Stomach smooth muscle (tissue), 2 donors: Measurements from ENCODE around the gene ETV3L.

ENCODE experiments used
- H3K27ac ChIP-seq: one replicate; pipeline ENCODE4 v1.7.0; 2013; ENCODE audit warnings: mild to moderate bottlenecking, low read length, inconsistent platforms
- H3K27me3 ChIP-seq, 2 donors: one replicate each; pipeline ENCODE4 v1.7.0; 2013; ENCODE audit warnings: low read length in 2 of 2; ENCODE audit not compliant: insufficient read depth in 2 of 2, control insufficient read depth in 1 of 2
- H3K36me3 ChIP-seq, 2 donors: one replicate each; pipeline ENCODE4 v1.7.0; 2013; ENCODE audit warnings: low read length in 2 of 2; ENCODE audit not compliant: control insufficient read depth in 2 of 2, insufficient read depth in 2 of 2
- H3K4me1 ChIP-seq: one replicate; pipeline ENCODE4 v1.7.0; 2013; ENCODE audit warnings: low read length; ENCODE audit not compliant: control insufficient read depth, insufficient read depth
- H3K4me3 ChIP-seq, 2 donors: one replicate each; pipeline ENCODE4 v1.7.0; 2013; ENCODE audit warnings: low read length in 2 of 2
- H3K9ac ChIP-seq, 2 donors: one replicate each; pipeline ENCODE4 v1.7.0; 2013; ENCODE audit warnings: low read length in 2 of 2, mild to moderate bottlenecking in 1 of 2
- H3K9me3 ChIP-seq, 2 donors: one replicate each; pipeline ENCODE4 v1.7.0; 2013; ENCODE audit warnings: low read length in 2 of 2; ENCODE audit not compliant: control insufficient read depth in 2 of 2
- donor health status: healthy.
- donor health status: Pancreatic carcinoma.

The ETV3L gene

GRCh38 chr1:157113631-157114030 lies 14.0 kb upstream of the ETV3L start:
- Histone ChIP-seq H3K4me3 (no peak overlapping the region), H3K9me3 (no peaks in the 10 kb centered on the region), H3K9ac (no peak overlapping the region), H3K27me3 (peaks cover 15 to 22% of the 10 kb centered on the region in 2 donors), H3K4me1 (no peaks in the 10 kb centered on the region), H3K36me3 (no peaks in the 10 kb centered on the region), H3K27ac (no peak overlapping the region)

GRCh38 chr1:157113106-157113505 lies 13.5 kb upstream of the ETV3L start:
- Histone ChIP-seq H3K4me3 (no peak overlapping the region), H3K27ac (no peak overlapping the region), H3K36me3 (no peaks in the 10 kb centered on the region), H3K9me3 (no peaks in the 10 kb centered on the region), H3K27me3 (peaks cover 17 to 27% of the 10 kb centered on the region in 2 donors), H3K9ac (no peak overlapping the region), H3K4me1 (no peaks in the 10 kb centered on the region)

- Histone ChIP-seq H3K36me3 (no peaks in the 10 kb centered on the region), H3K9ac (no peak overlapping the region), H3K27ac (no peak overlapping the region), H3K4me1 (no peaks in the 10 kb centered on the region), H3K9me3 (no peaks in the 10 kb centered on the region), H3K27me3 (peaks cover 23 to 34% of the 10 kb centered on the region in 2 donors), H3K4me3 (no peak overlapping the region)
Observed at GRCh38 chr1:157112186-157112867, 12.7 kb upstream of the ETV3L start.

- Histone ChIP-seq H3K27me3 (peaks cover 23 to 41% of the 10 kb centered on the region in 2 donors), H3K36me3 (no peaks in the 10 kb centered on the region), H3K27ac (no peak overlapping the region)
Observed at GRCh38 chr1:157111396-157112165, 12.0 kb upstream of the ETV3L start.

GRCh38 chr1:157110686-157111085 lies 11.1 kb upstream of the ETV3L start:
- Histone ChIP-seq H3K4me1 (no peaks in the 10 kb centered on the region), H3K9me3 (no peaks in the 10 kb centered on the region), H3K36me3 (no peaks in the 10 kb centered on the region), H3K27me3 (peaks cover 26 to 44% of the 10 kb centered on the region in 2 donors), H3K27ac (no peak overlapping the region), H3K4me3 (no peak overlapping the region), H3K9ac (no peak overlapping the region)

More at GRCh38 chr1:157111396-157112165, 12.0 kb upstream of the ETV3L start:
- Histone ChIP-seq H3K4me1 (no peaks in the 10 kb centered on the region), H3K9me3 (no peaks in the 10 kb centered on the region), H3K9ac (no peak overlapping the region), H3K4me3 (no peak overlapping the region)

- Histone ChIP-seq H3K4me3 (no peak overlapping the region), H3K9ac (no peak overlapping the region), H3K4me1 (no peaks in the 10 kb centered on the region), H3K27ac (no peak overlapping the region), H3K9me3 (no peaks in the 10 kb centered on the region), H3K36me3 (no peaks in the 10 kb centered on the region), H3K27me3 (peaks cover 26 to 44% of the 10 kb centered on the region in 2 donors)
Observed at GRCh38 chr1:157110003-157110402, 10.4 kb upstream of the ETV3L start.

- H3K4me3 ChIP-seq, result no peak overlapping the region
- H3K9ac ChIP-seq, result no peak overlapping the region
- H3K27me3 ChIP-seq, result peaks cover 26 to 40% of the 10 kb centered on the region in 2 donors
- no peaks in the 10 kb centered on the region for H3K36me3 ChIP-seq
- H3K27ac ChIP-seq, result no peak overlapping the region
- H3K9me3 ChIP-seq, result no peaks in the 10 kb centered on the region
- no peaks in the 10 kb centered on the region for H3K4me1 ChIP-seq
Observed at GRCh38 chr1:157108448-157108847, 8.8 kb upstream of the ETV3L start.

- Histone ChIP-seq H3K27ac (no peak overlapping the region), H3K4me1 (no peaks in the 10 kb centered on the region), H3K36me3 (no peaks in the 10 kb centered on the region), H3K9ac (no peak overlapping the region), H3K27me3 (peaks cover 26 to 42% of the 10 kb centered on the region in 2 donors), H3K4me3 (no peak overlapping the region), H3K9me3 (no peaks in the 10 kb centered on the region)
Observed at GRCh38 chr1:157107702-157108101, 8.1 kb upstream of the ETV3L start.

GRCh38 chr1:157106813-157107189 lies 7.2 kb upstream of the ETV3L start:
- no peak overlapping the region for H3K27ac ChIP-seq
- no peak overlapping the region for H3K9ac ChIP-seq
- H3K4me1 ChIP-seq, result no peaks in the 10 kb centered on the region
- peaks cover 23 to 43% of the 10 kb centered on the region in 2 donors for H3K27me3 ChIP-seq
- H3K4me3 ChIP-seq, result no peak overlapping the region
- no peaks in the 10 kb centered on the region for H3K36me3 ChIP-seq
- no peaks in the 10 kb centered on the region for H3K9me3 ChIP-seq

- Histone ChIP-seq H3K36me3 (no peaks in the 10 kb centered on the region), H3K27ac (no peak overlapping the region), H3K9ac (no peak overlapping the region), H3K9me3 (no peaks in the 10 kb centered on the region), H3K27me3 (peaks cover 20 to 40% of the 10 kb centered on the region in 2 donors), H3K4me3 (no peak overlapping the region), H3K4me1 (no peaks in the 10 kb centered on the region)
Observed at GRCh38 chr1:157105988-157106812, 6.6 kb upstream of the ETV3L start.
